Colonic mucosa (tissue), 4 donors: Measurements from ENCODE around the gene TRIM44. TPM values are rescaled to one million over a fixed set of nuclear protein-coding genes. Genes with fewer than 3 reads are reported as not detected.
"Not testable (repeated sequence)": the region's sequence is repeated elsewhere in the genome, so short reads cannot be mapped to it uniquely, and the experiment has no call there.

ENCODE experiments used
- DNase-seq: peaks from one replicate; pipeline ENCODE4 v3.0.0-alpha.2; 2020
- H3K27ac ChIP-seq: fragments of 200-600 bp; one replicate; pipeline ENCODE4 v1.8.0; 2021
- H3K27me3 ChIP-seq: fragments of 200-600 bp; one replicate; pipeline ENCODE4 v1.8.0; 2021
- H3K36me3 ChIP-seq: fragments of 200-600 bp; one replicate; pipeline ENCODE4 v1.8.0; 2021
- H3K4me1 ChIP-seq: fragments of 200-600 bp; one replicate; pipeline ENCODE4 v1.8.0; 2021; ENCODE audit warnings: mild to moderate bottlenecking
- H3K4me3 ChIP-seq: fragments of 200-600 bp; one replicate; pipeline ENCODE4 v1.8.0; 2021
- H3K9ac ChIP-seq, 2 donors: one replicate each; pipeline ENCODE4 v1.7.0; 2013; ENCODE audit warnings: control low read depth in 2 of 2, low read depth in 2 of 2, low read length in 2 of 2
- H3K9me3 ChIP-seq: fragments of 200-600 bp; one replicate; pipeline ENCODE4 v1.8.0; 2021
- CTCF ChIP-seq: fragments of 200-600 bp; IDR thresholded peaks from one replicate; pipeline ENCODE4 v1.8.0; 2022; ENCODE audit warnings: antibody characterized with exemption, mild to moderate bottlenecking
- intact Hi-C: fragments of 100-400 bp; cut with DNase I; formaldehyde crosslinking; loops from one replicate; pipeline ENCODE4 v1.14.1; 2022
- total RNA-seq, 2 donors: library from RNA; stranded (reverse); fragmentation: NEBNext Ultra II Directional in 1 of 2; extraction: Animal tissue kit (Norgen Biotek cat#: 25700) in 1 of 2; gene quantifications; one replicate each; pipeline ENCODE4 v1.2.1, GENCODE V29; 2021
- donor health status: healthy.
- donor health status: DM: no; HTN: no; CAD: no.
- donor health status: DM: no; HTN: no; CAD: no.

TRIM44 gene
- total RNA-seq, 2 donors from 2014 or later, result 38.8 to 47.0 TPM

GRCh38 chr11:35647421-35648093 lies 15.0 kb upstream of the TRIM44 start:
- H3K9me3 ChIP-seq, result no peaks in the 10 kb centered on the region
- no peak for TF ChIP-seq CTCF
- no peak overlapping the region for H3K9ac ChIP-seq
- H3K27me3 ChIP-seq, result no peaks in the 10 kb centered on the region
- no peaks in the 10 kb centered on the region for H3K36me3 ChIP-seq
- DNase-seq, result no peak
- no peak overlapping the region for H3K4me3 ChIP-seq
- intact Hi-C loops, result no loop called here
- H3K4me1 ChIP-seq, result no peaks in the 10 kb centered on the region
- no peak overlapping the region for H3K27ac ChIP-seq

DNA sequence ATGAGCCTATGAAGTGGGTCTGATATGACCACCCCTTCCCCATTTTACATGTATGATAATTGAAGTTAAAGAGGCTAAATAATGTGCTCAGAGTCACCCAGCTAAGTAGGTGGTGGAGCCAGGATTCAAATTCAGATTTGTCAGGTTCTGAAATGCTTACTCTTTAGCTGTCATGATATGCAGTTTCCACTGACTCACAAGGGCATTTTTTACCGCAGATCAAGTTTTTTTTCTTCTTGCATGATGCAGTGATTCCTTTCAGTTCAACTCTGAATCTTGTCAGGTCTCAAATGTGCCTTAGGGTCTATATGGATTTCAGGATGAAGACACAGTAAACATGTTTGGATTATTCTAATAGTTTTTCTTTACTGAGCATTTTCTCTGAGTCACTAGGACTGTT lies 12.6 kb upstream of the TRIM44 start:
- Histone ChIP-seq H3K9me3 (no peaks in the 10 kb centered on the region), H3K4me1 (no peaks in the 10 kb centered on the region), H3K9ac (no peak overlapping the region), H3K27ac (no peak overlapping the region), H3K36me3 (no peaks in the 10 kb centered on the region), H3K4me3 (no peak overlapping the region), H3K27me3 (no peaks in the 10 kb centered on the region)
- DNase-seq, result no peak
- TF ChIP-seq CTCF, result no peak
- intact Hi-C loops, result no loop called here

DNA sequence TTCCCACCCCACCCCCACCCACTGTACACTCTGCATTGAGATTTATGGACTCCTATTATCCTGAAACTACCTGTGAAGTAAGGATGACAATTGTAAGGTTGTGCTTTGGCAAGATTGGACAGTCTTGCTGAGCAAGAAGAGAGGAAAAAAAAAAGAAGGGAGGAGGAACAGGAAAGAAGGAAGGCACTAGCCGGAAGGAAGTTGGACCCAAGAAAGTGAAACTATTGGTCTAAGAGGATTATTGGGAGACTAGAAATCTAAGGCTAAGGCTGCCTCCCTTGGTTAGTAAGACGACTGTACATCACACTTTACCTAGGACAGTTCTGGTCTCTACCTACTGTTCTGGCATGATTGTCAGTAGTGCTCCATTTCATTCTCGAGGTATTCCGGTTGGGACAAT lies 12.1 kb upstream of the TRIM44 start:
- Histone ChIP-seq H3K4me1 (no peaks in the 10 kb centered on the region), H3K27ac (no peak overlapping the region), H3K27me3 (no peaks in the 10 kb centered on the region), H3K9me3 (no peaks in the 10 kb centered on the region), H3K36me3 (no peaks in the 10 kb centered on the region), H3K4me3 (no peak overlapping the region), H3K9ac (no peak overlapping the region)
- intact Hi-C loops, result no loop called here
- TF ChIP-seq CTCF, result no peak
- DNase-seq, result no peak

- H3K4me3 ChIP-seq, result no peak overlapping the region
- TF ChIP-seq CTCF, result no peak
Measured at GRCh38 chr11:35651263-35651662, 11.3 kb upstream of the TRIM44 start.

DNA sequence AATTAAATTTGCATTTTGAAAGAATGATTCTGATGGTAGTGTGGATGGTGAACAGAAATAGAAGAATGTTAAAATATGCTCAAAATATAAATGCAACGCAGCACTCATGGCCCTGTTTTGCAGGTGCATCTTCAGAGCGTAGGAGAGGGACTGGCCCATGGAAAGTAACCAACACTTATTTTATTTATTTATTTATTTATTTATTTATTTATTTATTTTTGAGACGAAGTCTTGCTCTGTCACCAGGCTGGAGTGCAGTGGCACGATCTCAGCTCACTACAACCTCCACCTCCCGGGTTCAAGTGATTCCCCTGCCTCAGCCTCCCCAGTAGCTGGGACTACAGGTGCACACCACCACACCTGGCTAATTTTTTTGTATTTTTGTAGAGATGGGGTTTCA lies 9.8 kb upstream of the TRIM44 start:
- H3K4me3 ChIP-seq, H3K4me1 ChIP-seq, H3K27me3 ChIP-seq, H3K27ac ChIP-seq, DNase-seq, intact Hi-C loops, H3K36me3 ChIP-seq, H3K9me3 ChIP-seq, H3K9ac ChIP-seq: not testable (repeated sequence)

More at GRCh38 chr11:35651263-35651662, 11.3 kb upstream of the TRIM44 start:
- Histone ChIP-seq H3K27ac (no peak overlapping the region), H3K9ac (no peak overlapping the region), H3K27me3 (no peaks in the 10 kb centered on the region), H3K9me3 (no peaks in the 10 kb centered on the region), H3K36me3 (no peaks in the 10 kb centered on the region), H3K4me1 (no peaks in the 10 kb centered on the region)
- DNase-seq, result no peak
- intact Hi-C loops, result no loop called here

GRCh38 chr11:35654711-35655110 lies 7.9 kb upstream of the TRIM44 start:
- intact Hi-C loops, result no loop called here
- Histone ChIP-seq H3K27me3 (no peaks in the 10 kb centered on the region), H3K4me1 (no peaks in the 10 kb centered on the region), H3K36me3 (no peaks in the 10 kb centered on the region), H3K4me3 (no peak overlapping the region), H3K9ac (no peak overlapping the region), H3K27ac (no peak overlapping the region), H3K9me3 (no peaks in the 10 kb centered on the region)
- TF ChIP-seq CTCF, result no peak
- no peak for DNase-seq
